Subcutaneous abdominal adipose tissue (tissue), 5 donors: ENCODE measurements around the gene PPP1R27.

Experiments
- H3K27ac ChIP-seq: one replicate; pipeline ENCODE4 v1.7.0; 2013; ENCODE audit warnings: low read depth, mild to moderate bottlenecking, inconsistent platforms, low read length, moderate library complexity
- H3K27me3 ChIP-seq, 5 donors: one replicate each; pipeline ENCODE4 v1.7.0; 2013; ENCODE audit warnings: low read length in 5 of 5, inconsistent platforms in 1 of 5; ENCODE audit not compliant: control insufficient read depth in 5 of 5, insufficient read depth in 4 of 5
- H3K36me3 ChIP-seq, 5 donors: one replicate each; pipeline ENCODE4 v1.7.0; 2013; ENCODE audit warnings: low read length in 5 of 5; ENCODE audit not compliant: control insufficient read depth in 5 of 5, insufficient read depth in 5 of 5
- H3K4me1 ChIP-seq, 5 donors: one replicate each; pipeline ENCODE4 v1.7.0; 2013; ENCODE audit warnings: low read length in 5 of 5, mild to moderate bottlenecking in 3 of 5, moderate library complexity in 1 of 5; ENCODE audit not compliant: control insufficient read depth in 5 of 5, insufficient read depth in 5 of 5
- H3K4me3 ChIP-seq, 5 donors: one replicate each; pipeline ENCODE4 v1.7.0; 2013; ENCODE audit warnings: low read length in 5 of 5, low read depth in 1 of 5
- H3K9ac ChIP-seq, 5 donors: one replicate each; pipeline ENCODE4 v1.7.0; 2013; ENCODE audit warnings: low read length in 5 of 5, mild to moderate bottlenecking in 4 of 5, moderate library complexity in 3 of 5
- H3K9me3 ChIP-seq, 5 donors: one replicate each; pipeline ENCODE4 v1.7.0; 2013; ENCODE audit warnings: low read length in 5 of 5; ENCODE audit not compliant: control insufficient read depth in 5 of 5
- donor health status: healthy.
- donor health status: healthy.
- donor health status: healthy.
- donor health status: healthy.
- donor health status: healthy.

Gene PPP1R27

DNA sequence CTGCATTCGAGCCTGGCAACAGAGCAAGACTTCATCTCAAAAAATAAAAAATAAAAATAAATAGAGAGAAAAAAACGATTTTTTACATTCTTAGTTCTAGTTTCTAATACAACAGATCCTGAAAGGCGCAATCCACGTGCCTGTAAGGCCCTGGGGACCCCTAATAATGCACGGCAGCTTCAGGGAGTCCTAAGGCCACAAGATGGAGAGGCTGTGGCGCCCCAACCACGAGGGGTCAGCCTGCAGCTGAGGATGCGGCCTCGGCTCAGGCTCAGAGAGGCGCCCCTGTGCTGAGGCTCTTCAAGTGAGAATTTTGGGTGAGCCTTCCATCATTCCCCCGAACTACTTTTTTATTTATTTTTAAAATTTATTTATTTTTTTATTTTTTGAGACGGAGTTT, 14.6 kb upstream of the PPP1R27 start:
- no peaks in the 10 kb centered on the region for H3K9me3 ChIP-seq
- H3K4me1 ChIP-seq: no peaks in the 10 kb centered on the region
- no peak overlapping the region for H3K9ac ChIP-seq
- peaks cover 0 to 78% (median 70%) of the 10 kb centered on the region in 5 donors for H3K36me3 ChIP-seq
- H3K27ac ChIP-seq: no peak overlapping the region
- no peaks in the 10 kb centered on the region for H3K27me3 ChIP-seq
- no peak overlapping the region for H3K4me3 ChIP-seq

DNA sequence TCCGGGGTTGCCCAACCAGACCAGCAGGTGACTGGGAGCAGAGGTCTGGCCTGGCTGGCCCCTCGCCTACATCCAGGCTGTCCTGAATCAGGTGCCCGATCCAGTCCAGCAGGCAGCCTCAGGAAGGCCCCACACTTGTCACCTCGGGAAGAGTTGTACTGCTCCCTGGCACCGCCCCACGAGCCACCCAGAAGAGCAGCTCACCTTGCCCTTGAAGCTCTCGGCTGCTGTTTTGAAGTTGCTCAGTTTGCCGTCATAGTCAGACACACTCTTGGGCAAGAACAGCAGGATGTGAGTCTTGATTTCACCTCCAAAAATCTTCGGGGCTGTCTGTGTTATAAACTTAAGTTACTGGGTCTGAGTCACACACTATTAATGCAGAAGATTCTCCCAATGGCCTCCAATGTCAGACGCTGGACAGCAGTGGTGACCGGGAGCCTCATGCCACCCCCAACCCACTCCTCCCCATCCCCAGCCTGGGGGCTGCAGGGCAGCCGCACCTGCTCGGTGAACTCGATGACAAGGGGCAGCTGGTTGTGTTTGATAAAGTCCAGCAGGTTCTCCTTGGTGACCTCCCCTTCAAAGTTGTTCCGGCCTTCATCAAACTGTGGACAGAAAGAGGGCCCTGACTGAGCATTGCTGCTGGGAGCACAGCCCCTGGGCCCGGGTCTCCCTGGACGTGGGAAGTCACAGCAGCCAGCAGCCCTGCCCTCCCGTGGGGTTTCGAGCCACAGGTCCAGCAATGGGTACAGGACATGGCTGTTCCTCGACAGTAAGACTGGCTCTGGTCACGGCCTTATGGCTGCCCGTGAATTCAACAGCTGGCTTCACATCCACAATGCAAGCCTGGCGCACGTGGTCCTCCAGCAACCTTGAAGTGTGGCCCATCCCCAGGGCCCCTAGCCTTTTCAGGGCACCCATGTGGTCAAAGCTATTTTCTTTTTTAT, 12.2 kb upstream of the PPP1R27 start:
- no peak overlapping the region for H3K4me3 ChIP-seq
- no peak overlapping the region for H3K27ac ChIP-seq
- H3K4me1 ChIP-seq: peaks cover 0 to 7% (median 0%) of the 10 kb centered on the region in 5 donors
- no peaks in the 10 kb centered on the region for H3K27me3 ChIP-seq
- H3K36me3 ChIP-seq: peaks cover 0 to 76% (median 66%) of the 10 kb centered on the region in 5 donors
- H3K9ac ChIP-seq: no peak overlapping the region
- H3K9me3 ChIP-seq: no peaks in the 10 kb centered on the region

DNA sequence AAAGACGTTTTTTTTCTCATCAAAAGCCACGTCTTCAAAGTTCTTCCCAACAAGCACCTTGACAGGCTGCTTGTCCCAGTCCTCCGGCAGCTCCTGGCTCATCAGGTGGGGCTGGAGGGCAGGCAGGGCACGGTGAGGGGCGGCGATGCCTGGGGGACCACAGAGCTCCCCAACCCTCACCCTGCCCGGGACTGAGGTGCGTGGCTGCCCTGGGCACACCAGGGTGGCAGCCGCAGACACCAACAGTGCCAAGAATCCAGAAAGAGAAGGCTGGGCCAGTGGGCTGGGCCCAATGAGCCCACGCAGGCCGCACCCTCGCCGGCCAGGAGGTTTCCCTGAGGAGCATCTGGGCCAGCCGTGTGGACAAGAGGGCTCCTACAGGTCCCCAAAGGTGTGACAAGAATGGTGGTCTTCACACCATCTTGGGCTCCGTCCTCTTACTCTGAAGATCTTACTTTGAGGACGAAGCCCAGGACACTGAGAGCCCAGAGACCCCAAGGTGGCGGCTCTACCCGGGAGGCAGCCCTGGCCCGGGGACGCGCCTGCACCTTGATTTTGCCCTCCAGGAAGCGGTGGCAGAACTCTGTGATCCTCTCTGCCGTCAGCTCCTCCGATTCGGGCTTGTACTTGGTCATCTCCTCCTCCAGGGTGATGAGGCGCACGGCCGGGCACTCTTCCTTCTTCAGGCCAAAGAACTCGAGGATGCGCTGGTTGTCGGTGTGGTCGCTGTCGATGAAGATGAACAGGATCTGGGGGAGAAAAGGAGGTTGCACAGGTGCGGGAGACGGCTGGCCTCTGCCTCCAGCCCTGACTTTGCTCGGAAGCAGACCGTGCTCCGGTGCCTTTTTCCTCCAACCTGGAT, 11.3 kb upstream of the PPP1R27 start:
- Histone ChIP-seq H3K27me3 (no peaks in the 10 kb centered on the region), H3K4me3 (no peak overlapping the region), H3K27ac (no peak overlapping the region), H3K4me1 (peaks cover 0 to 7% (median 0%) of the 10 kb centered on the region in 5 donors), H3K36me3 (peaks cover 0 to 67% (median 57%) of the 10 kb centered on the region in 5 donors), H3K9ac (no peak overlapping the region), H3K9me3 (no peaks in the 10 kb centered on the region)

DNA sequence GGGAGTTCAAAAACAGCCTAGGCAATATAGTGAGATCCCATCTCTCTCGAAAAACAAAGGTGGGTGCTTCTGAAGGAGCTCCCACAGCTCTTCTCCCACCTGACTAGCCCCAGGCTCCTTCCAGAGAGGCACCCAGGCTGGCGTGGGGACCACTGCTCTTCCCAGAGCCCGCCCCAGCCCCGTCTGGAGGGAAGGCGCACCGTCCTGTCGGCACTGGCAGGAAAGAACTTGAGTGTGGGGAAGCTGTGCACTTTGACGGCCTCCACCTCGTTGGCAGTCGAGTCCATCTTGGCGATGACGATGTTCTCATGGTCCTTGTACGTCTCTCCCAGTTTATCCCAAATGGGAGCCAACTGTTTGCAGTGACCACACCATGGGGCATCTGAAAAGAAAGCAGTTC, 10.5 kb upstream of the PPP1R27 start:
- H3K9me3 ChIP-seq: no peaks in the 10 kb centered on the region
- no peak overlapping the region for H3K4me3 ChIP-seq
- no peak overlapping the region for H3K27ac ChIP-seq
- peaks cover 0 to 65% (median 56%) of the 10 kb centered on the region in 5 donors for H3K36me3 ChIP-seq
- H3K4me1 ChIP-seq: peaks cover 0 to 7% (median 0%) of the 10 kb centered on the region in 5 donors
- no peaks in the 10 kb centered on the region for H3K27me3 ChIP-seq
- H3K9ac ChIP-seq: no peak overlapping the region

DNA sequence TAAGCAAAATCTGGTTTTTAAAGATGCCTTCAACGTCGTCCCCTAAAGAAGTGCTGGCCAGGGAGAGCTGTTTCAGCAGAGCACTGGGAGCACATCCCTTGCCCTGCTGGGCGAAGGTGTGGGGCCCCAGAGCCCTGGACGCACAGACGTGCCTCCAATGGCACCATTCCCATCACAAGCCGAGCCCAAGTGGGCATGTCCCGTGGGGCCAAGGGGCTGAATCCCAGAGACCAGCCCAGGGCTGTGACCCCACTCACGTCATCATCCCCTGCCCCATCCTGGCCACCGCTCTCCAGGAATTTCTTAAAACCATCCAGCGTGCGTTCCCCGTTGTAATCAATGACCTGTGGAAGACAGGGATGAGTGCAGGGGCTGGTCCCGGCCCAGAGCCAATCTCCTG, 10.0 kb upstream of the PPP1R27 start:
- Histone ChIP-seq H3K9ac (no peak overlapping the region), H3K27ac (no peak overlapping the region), H3K4me3 (no peak overlapping the region), H3K4me1 (peaks cover 0 to 7% (median 0%) of the 10 kb centered on the region in 5 donors), H3K9me3 (no peaks in the 10 kb centered on the region), H3K36me3 (peaks cover 0 to 65% (median 56%) of the 10 kb centered on the region in 5 donors), H3K27me3 (no peaks in the 10 kb centered on the region)

DNA sequence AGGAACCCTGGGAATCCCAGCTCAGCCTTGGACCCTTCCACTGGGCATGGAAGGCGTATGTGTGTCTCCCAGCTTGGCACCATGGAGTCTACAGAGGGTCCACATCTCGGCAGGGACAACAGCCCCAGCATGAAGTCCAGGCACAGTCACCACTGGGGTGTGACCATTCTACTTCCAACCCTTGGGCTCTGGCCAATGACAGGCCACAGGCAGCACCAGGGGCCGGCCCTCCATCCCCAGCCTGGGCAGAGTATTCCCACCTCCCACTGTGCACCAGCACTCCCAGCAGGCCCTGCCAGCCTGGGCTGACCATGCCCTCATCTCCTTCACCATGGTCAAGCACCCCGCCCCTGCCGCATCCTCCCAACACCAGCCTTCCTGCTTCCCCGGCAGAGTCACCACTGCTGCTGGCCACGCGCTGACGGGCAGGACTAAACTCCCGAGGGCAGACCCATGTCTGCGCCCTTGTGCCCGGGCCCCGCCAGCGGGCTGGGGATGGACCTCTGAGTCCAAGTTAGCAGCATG, 9.5 kb upstream of the PPP1R27 start:
- Histone ChIP-seq H3K27me3 (no peaks in the 10 kb centered on the region), H3K36me3 (peaks cover 0 to 65% (median 56%) of the 10 kb centered on the region in 5 donors)

DNA sequence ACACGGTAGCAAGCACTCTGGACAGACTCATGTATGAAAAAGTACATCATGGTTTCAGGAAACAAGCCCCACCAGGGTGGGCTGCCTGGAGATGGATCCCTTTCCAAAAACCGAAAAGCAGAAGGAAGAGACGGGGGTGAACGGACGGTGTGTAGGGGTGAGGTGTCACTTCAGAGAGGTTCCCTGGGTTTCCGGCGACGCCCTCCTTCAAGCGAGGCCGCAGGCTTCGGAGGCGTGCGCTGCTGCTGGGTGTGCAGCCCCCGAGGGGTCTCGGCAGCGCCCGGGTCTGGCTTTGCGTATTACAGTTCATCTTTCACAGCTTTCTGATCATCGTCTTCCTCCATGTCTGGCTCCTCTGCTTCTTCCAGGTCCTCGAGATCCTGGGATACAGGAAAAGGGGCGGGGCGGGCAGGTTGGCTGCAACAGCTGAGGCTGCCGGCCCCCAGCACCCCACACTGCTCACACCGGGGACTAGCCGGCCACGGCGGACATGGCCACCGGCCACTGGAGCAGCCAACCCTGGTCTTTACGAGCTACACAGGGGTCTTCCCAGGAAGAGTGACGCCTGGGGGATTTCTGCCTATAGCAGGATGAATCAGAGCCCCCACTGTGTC, 9.0 kb upstream of the PPP1R27 start:
- H3K4me3 ChIP-seq: no peak overlapping the region
- peaks cover 0 to 62% (median 54%) of the 10 kb centered on the region in 5 donors for H3K36me3 ChIP-seq
- H3K27me3 ChIP-seq: no peaks in the 10 kb centered on the region
- H3K27ac ChIP-seq: no peak overlapping the region
- peaks cover 0 to 7% (median 0%) of the 10 kb centered on the region in 5 donors for H3K4me1 ChIP-seq
- no peaks in the 10 kb centered on the region for H3K9me3 ChIP-seq
- H3K9ac ChIP-seq: no peak overlapping the region

More for the DNA sequence above, 9.5 kb upstream of the PPP1R27 start:
- H3K4me1 ChIP-seq: peaks cover 0 to 7% (median 0%) of the 10 kb centered on the region in 5 donors
- H3K27ac ChIP-seq: no peak overlapping the region
- no peak overlapping the region for H3K4me3 ChIP-seq
- no peaks in the 10 kb centered on the region for H3K9me3 ChIP-seq
- no peak overlapping the region for H3K9ac ChIP-seq

DNA sequence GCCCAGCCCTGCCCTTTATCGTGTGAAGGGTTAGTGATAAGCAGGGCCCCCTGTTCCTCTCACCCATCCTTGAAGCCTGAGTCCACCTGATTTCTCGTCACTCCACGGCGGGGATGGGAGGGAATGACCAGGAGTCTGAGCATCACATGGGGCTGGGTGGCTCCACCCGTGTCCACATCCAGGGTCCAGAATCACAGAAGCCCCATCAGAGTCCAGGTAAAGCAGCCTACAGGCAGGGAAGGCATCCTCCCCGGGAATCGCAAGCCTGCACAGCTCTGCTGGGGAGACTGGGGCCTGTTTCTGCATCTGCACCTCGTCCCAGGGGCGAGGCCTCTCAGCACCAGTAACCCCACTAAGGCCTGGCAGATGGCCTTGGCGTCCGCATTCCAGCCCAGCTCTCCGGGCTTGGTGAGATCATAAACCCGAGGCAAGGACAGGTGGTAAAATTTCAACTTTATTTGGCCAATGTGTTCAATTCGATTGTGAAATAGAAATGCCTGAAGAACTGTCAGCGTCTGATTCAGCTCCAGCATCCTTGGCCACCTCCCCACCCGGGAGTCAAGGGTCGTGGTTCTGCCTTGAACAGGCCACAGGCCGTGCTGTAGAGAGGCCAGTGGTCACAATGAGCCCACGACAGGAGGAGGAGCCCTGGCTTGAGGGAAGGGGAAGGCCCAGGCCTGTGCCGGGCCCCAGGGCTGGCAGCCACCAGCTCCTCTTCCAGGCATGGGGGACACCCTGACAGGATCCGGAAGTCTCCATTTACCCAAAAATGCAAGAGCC, 8.1 kb upstream of the PPP1R27 start:
- H3K27me3 ChIP-seq: no peaks in the 10 kb centered on the region
- H3K27ac ChIP-seq: no peak overlapping the region
- no peaks in the 10 kb centered on the region for H3K9me3 ChIP-seq
- peaks cover 0 to 7% (median 0%) of the 10 kb centered on the region in 5 donors for H3K4me1 ChIP-seq
- no peak overlapping the region for H3K9ac ChIP-seq
- H3K36me3 ChIP-seq: peaks cover 0 to 57% (median 51%) of the 10 kb centered on the region in 5 donors
- no peak overlapping the region for H3K4me3 ChIP-seq

DNA sequence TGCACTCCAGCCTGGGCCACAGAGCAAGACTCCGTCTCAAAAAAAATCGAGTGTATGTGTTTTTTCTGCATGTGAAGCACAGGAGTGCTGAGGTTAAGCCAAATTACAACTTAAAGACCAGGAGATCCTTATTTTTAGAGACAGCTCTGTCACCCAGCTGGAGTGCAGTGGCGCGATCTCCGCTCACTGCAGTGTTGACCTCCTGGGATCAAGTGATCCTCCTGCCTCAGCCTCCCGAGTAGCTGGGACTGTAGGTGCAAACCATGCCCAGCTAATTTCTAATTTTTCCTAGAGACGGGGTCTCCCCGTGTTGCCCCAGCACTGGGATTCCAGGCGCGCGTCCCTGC, 7.5 kb upstream of the PPP1R27 start:
- Histone ChIP-seq H3K4me3 (no peak overlapping the region), H3K4me1 (peaks cover 0 to 7% (median 0%) of the 10 kb centered on the region in 5 donors), H3K36me3 (peaks cover 0 to 51% (median 49%) of the 10 kb centered on the region in 5 donors), H3K27me3 (no peaks in the 10 kb centered on the region), H3K27ac (no peak overlapping the region), H3K9me3 (no peaks in the 10 kb centered on the region), H3K9ac (no peak overlapping the region)
